Measurements from ENCODE around the gene PAM. TPM values are rescaled to one million over a fixed set of nuclear protein-coding genes. Genes with fewer than 3 reads are reported as not detected.

PAM gene
- polyA plus RNA-seq, 1 donor (not counting 4 experiments of a cell fraction or from before 2014, with no cell fraction given) = 149 TPM

DNA sequence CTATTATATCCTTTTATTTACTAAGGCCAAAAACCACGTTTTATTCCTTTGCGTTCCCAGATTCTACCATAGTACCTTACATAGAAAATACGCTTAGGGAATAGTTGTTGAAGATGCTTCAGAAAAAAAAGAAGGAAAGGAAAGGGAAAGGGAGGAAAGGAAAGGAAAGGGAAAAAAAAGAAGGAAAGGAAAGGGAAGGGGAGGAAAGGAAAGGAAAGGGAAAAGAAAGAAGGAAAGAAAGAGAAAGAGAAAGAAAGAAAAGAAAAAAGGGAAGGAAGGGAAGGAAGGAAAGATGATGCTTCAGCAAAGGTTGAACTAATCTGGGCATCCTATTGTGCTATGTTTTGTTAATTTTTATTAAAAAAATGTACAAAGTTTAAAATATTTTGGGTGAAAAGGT lies 233.4 kb downstream of the PAM start:
- Histone ChIP-seq H3K4me3 (ENCODE audit: control insufficient read depth in 2 of 3, extremely low read depth in 1 of 3, insufficient read depth in 2 of 3, low read depth in 1 of 3, low read length in 3 of 3) (no peak overlapping the region), H3K36me3 (ENCODE audit: control insufficient read depth in 2 of 2, extremely low read depth in 1 of 2, insufficient read depth in 2 of 2, low read length in 2 of 2) (peaks cover 0 to under 1% of the 10 kb centered on the region in 2 experiments), H3K9me3 (ENCODE audit: control insufficient read depth, low read depth, low read length) (no peaks in the 10 kb centered on the region), H4K20me1 (ENCODE audit: control insufficient read depth, extremely low read depth, insufficient read depth, low read length) (no peaks in the 10 kb centered on the region), H3K9ac (ENCODE audit: control insufficient read depth, extremely low read depth, insufficient read depth, low read length) (no peak overlapping the region), H3K9me1 (ENCODE audit: control insufficient read depth, extremely low read depth, insufficient read depth, low read length) (no peaks in the 10 kb centered on the region), H2AFZ (ENCODE audit: control insufficient read depth, low read length) (no peak overlapping the region), H3K79me2 (ENCODE audit: control insufficient read depth, insufficient read depth, low read length) (no peaks in the 10 kb centered on the region), H3K4me2 (ENCODE audit: control insufficient read depth, extremely low read depth, insufficient read depth, low read depth, low read length) (no peak overlapping the region), H3K27me3 (ENCODE audit: control insufficient read depth, extremely low read depth, insufficient read depth, low read length) (no peaks in the 10 kb centered on the region), H3K27ac (ENCODE audit: control insufficient read depth, insufficient read depth, low read length) (no peak overlapping the region), H3K4me1 (ENCODE audit: control insufficient read depth, extremely low read depth, insufficient read depth, low read length) (no peaks in the 10 kb centered on the region)
- DNase-seq (ENCODE audit: low read depth, low spot score) (no peak), FAIRE-seq (no peak)
- dilution Hi-C loops (cut with MboI; ENCODE audit: extremely low pct_ligation_motif_present, low sequenced_read_pairs) = no loop called here
- no peak for TF ChIP-seq EZH2 (IDR thresholded peaks at IDR 0.05; ENCODE audit: low read length)
- TF ChIP-seq, protein P1, sequence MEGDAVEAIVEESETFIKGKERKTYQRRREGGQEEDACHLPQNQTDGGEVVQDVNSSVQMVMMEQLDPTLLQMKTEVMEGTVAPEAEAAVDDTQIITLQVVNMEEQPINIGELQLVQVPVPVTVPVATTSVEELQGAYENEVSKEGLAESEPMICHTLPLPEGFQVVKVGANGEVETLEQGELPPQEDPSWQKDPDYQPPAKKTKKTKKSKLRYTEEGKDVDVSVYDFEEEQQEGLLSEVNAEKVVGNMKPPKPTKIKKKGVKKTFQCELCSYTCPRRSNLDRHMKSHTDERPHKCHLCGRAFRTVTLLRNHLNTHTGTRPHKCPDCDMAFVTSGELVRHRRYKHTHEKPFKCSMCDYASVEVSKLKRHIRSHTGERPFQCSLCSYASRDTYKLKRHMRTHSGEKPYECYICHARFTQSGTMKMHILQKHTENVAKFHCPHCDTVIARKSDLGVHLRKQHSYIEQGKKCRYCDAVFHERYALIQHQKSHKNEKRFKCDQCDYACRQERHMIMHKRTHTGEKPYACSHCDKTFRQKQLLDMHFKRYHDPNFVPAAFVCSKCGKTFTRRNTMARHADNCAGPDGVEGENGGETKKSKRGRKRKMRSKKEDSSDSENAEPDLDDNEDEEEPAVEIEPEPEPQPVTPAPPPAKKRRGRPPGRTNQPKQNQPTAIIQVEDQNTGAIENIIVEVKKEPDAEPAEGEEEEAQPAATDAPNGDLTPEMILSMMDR (optimal IDR thresholded peaks at IDR 0.05 in 1 of 3, IDR thresholded peaks at IDR 0.05 in 1 of 3, conservative IDR thresholded peaks at IDR 0.05 in 1 of 3; ENCODE audit: extremely low read depth in 1 of 3, insufficient read depth in 2 of 3, low read length in 3 of 3) = no peak

GRCh38 chr5:102991802-102992201 lies 236.7 kb downstream of the PAM start:
- Histone ChIP-seq H3K9ac (ENCODE audit: control insufficient read depth, extremely low read depth, insufficient read depth, low read length) (no peak overlapping the region), H3K79me2 (ENCODE audit: control insufficient read depth, insufficient read depth, low read length) (no peaks in the 10 kb centered on the region), H3K4me2 (ENCODE audit: control insufficient read depth, extremely low read depth, insufficient read depth, low read depth, low read length) (no peak overlapping the region), H3K27ac (ENCODE audit: control insufficient read depth, insufficient read depth, low read length) (no peak overlapping the region), H3K9me1 (ENCODE audit: control insufficient read depth, extremely low read depth, insufficient read depth, low read length) (no peaks in the 10 kb centered on the region), H3K27me3 (ENCODE audit: control insufficient read depth, extremely low read depth, insufficient read depth, low read length) (no peaks in the 10 kb centered on the region), H3K9me3 (ENCODE audit: control insufficient read depth, low read depth, low read length) (no peaks in the 10 kb centered on the region), H2AFZ (ENCODE audit: control insufficient read depth, low read length) (no peak overlapping the region), H4K20me1 (ENCODE audit: control insufficient read depth, extremely low read depth, insufficient read depth, low read length) (no peaks in the 10 kb centered on the region), H3K4me1 (ENCODE audit: control insufficient read depth, extremely low read depth, insufficient read depth, low read length) (no peaks in the 10 kb centered on the region), H3K4me3 (ENCODE audit: control insufficient read depth in 2 of 3, extremely low read depth in 1 of 3, insufficient read depth in 2 of 3, low read depth in 1 of 3, low read length in 3 of 3) (no peak overlapping the region), H3K36me3 (ENCODE audit: control insufficient read depth in 2 of 2, extremely low read depth in 1 of 2, insufficient read depth in 2 of 2, low read length in 2 of 2) (peaks cover 0 to 3% of the 10 kb centered on the region in 2 experiments)
- dilution Hi-C loops (cut with MboI; ENCODE audit: extremely low pct_ligation_motif_present, low sequenced_read_pairs) = no loop called here
- FAIRE-seq = no peak
- TF ChIP-seq, protein P1 (optimal IDR thresholded peaks at IDR 0.05 in 1 of 3, IDR thresholded peaks at IDR 0.05 in 1 of 3, conservative IDR thresholded peaks at IDR 0.05 in 1 of 3; ENCODE audit: extremely low read depth in 1 of 3, insufficient read depth in 2 of 3, low read length in 3 of 3) = no peak
- no peak for TF ChIP-seq EZH2 (IDR thresholded peaks at IDR 0.05; ENCODE audit: low read length)
- no peak for DNase-seq (ENCODE audit: low read depth, low spot score)
